Tibial nerve (tissue), 4 donors: ENCODE data around the gene B3GNT5.

ENCODE experiments used
- EP300 ChIP-seq, 2 donors: sonication (generic); formaldehyde crosslinking; IDR thresholded peaks; one replicate each; pipeline ENCODE4 v1.6.1; 2017; ENCODE audit warnings: antibody characterized with exemption in 2 of 2, mild to moderate bottlenecking in 1 of 2
- POLR2A ChIP-seq, 2 donors: fragments of 450-650 bp; IDR thresholded peaks; one replicate each; pipeline ENCODE4 v1.6.1; 2017; ENCODE audit warnings: antibody characterized with exemption in 2 of 2, mild to moderate bottlenecking in 2 of 2, moderate library complexity in 2 of 2
- TF ChIP-seq, protein P1 (sequence below), 5 experiments: fragments of 200-600 bp in 3 of 5; fragments of 450-650 bp in 2 of 5; sonication (generic) in 3 of 5; IDR thresholded peaks; one replicate each; pipeline ENCODE4 v1.5.1; 2016 to 2019; ENCODE audit warnings: antibody characterized with exemption in 5 of 5, mild to moderate bottlenecking in 3 of 5, moderate library complexity in 2 of 5

DNA sequence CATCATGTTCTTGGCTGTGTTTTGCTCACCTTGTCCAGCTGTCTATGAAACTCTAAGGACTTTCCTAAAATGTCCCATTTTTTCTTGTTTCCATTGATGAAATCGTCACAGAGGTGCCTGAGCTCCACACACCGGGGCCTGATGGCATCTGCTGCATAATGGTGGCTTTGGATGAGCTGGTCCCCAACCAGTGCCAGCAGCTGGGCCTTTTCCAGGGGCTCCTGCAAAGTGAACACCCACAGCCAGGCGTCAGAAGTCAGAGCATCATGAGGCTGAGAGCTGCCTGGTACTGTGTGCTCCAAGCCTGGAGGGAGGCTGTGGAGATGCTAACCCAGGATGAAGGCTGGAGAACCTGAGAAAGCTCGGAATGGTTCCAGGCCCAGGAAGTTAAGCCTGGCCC lies 46.9 kb downstream of the B3GNT5 start:
- TF ChIP-seq, protein P1, sequence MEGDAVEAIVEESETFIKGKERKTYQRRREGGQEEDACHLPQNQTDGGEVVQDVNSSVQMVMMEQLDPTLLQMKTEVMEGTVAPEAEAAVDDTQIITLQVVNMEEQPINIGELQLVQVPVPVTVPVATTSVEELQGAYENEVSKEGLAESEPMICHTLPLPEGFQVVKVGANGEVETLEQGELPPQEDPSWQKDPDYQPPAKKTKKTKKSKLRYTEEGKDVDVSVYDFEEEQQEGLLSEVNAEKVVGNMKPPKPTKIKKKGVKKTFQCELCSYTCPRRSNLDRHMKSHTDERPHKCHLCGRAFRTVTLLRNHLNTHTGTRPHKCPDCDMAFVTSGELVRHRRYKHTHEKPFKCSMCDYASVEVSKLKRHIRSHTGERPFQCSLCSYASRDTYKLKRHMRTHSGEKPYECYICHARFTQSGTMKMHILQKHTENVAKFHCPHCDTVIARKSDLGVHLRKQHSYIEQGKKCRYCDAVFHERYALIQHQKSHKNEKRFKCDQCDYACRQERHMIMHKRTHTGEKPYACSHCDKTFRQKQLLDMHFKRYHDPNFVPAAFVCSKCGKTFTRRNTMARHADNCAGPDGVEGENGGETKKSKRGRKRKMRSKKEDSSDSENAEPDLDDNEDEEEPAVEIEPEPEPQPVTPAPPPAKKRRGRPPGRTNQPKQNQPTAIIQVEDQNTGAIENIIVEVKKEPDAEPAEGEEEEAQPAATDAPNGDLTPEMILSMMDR (IDR thresholded peaks at IDR 0.05): no peak
- no peak for TF ChIP-seq POLR2A (IDR thresholded peaks at IDR 0.05)
- no peak for TF ChIP-seq EP300 (IDR thresholded peaks at IDR 0.05)
